GM12872 (cell line): ENCODE data around the gene PURA.

Source experiments
- CTCF ChIP-seq: IDR thresholded peaks from 3 replicates; pipeline ENCODE4 v1.5.1; 2011; ENCODE audit warnings: low read depth, mild to moderate bottlenecking, low read length, moderate library complexity; ENCODE audit not compliant: insufficient read depth

The PURA gene

GRCh38 chr5:140109759-140110645 lies 3.9 kb upstream of the PURA start:
- TF ChIP-seq CTCF, result no peak

- TF ChIP-seq CTCF, result no peak
Measured at GRCh38 chr5:140110646-140110957, 3.3 kb upstream of the PURA start.

GRCh38 chr5:140111011-140111858 lies 2.7 kb upstream of the PURA start:
- TF ChIP-seq CTCF, result no peak

GRCh38 chr5:140111859-140112551 lies 1.9 kb upstream of the PURA start:
- no peak for TF ChIP-seq CTCF

GRCh38 chr5:140112685-140113179 lies 1.2 kb upstream of the PURA start:
- no peak for TF ChIP-seq CTCF

- TF ChIP-seq CTCF, result no peak
Measured at GRCh38 chr5:140113180-140113698, 670 bp upstream of the PURA start.
